WTC11 (cell line): Measurements from ENCODE around the gene PRKACG.

ENCODE experiments used
- CBFB ChIP-seq: sonication (generic); formaldehyde crosslinking; IDR thresholded peaks from 2 replicates; pipeline ENCODE4 v1.8.1; 2022; ENCODE audit warnings: mild to moderate bottlenecking, low read depth, missing genetic modification reagents
- NR2C2 ChIP-seq: sonication (generic); formaldehyde crosslinking; IDR thresholded peaks from 2 replicates; pipeline ENCODE4 v1.8.0; 2022; ENCODE audit warnings: mild to moderate bottlenecking, missing genetic modification reagents
- USF2 ChIP-seq: sonication (generic); formaldehyde crosslinking; IDR thresholded peaks from 2 replicates; pipeline ENCODE4 v1.8.1; 2023; ENCODE audit warnings: mild to moderate bottlenecking, missing genetic modification reagents, moderate library complexity
- ZNF138 ChIP-seq: sonication (generic); formaldehyde crosslinking; conservative IDR thresholded peaks from 2 replicates; pipeline ENCODE4 v1.8.1; 2022; ENCODE audit warnings: mild to moderate bottlenecking, moderate library complexity, missing genetic modification reagents
- TF ChIP-seq, protein P1 (sequence below): fragments of 250-450 bp; sonication (Bioruptor Pico); IDR thresholded peaks from 2 replicates; pipeline ENCODE4 v1.8.0; 2021; ENCODE audit warnings: mild to moderate bottlenecking
- TF ChIP-seq, protein P2 (sequence below): fragments of 200-600 bp; IDR thresholded peaks from 2 replicates; pipeline ENCODE4 v1.8.0; 2022; ENCODE audit warnings: antibody characterized with exemption
- TF ChIP-seq, protein P3 (sequence below): sonication (generic); formaldehyde crosslinking; conservative IDR thresholded peaks from 2 replicates; pipeline ENCODE4 v1.8.1; 2022; ENCODE audit warnings: mild to moderate bottlenecking, missing genetic modification reagents
- TF ChIP-seq, protein P4 (sequence below): sonication (generic); formaldehyde crosslinking; IDR thresholded peaks from 2 replicates; pipeline ENCODE4 v1.8.0; 2023; ENCODE audit warnings: missing genetic modification reagents

GRCh38 chr9:68981789-68982188, 32.1 kb downstream of the PRKACG start:
- no peak for TF ChIP-seq NR2C2 (CRISPR knock-in tag)
- TF ChIP-seq USF2 = no peak
- TF ChIP-seq, protein P1, sequence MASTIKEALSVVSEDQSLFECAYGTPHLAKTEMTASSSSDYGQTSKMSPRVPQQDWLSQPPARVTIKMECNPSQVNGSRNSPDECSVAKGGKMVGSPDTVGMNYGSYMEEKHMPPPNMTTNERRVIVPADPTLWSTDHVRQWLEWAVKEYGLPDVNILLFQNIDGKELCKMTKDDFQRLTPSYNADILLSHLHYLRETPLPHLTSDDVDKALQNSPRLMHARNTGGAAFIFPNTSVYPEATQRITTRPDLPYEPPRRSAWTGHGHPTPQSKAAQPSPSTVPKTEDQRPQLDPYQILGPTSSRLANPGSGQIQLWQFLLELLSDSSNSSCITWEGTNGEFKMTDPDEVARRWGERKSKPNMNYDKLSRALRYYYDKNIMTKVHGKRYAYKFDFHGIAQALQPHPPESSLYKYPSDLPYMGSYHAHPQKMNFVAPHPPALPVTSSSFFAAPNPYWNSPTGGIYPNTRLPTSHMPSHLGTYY (CRISPR knock-in tag) = no peak
- TF ChIP-seq, protein P2, sequence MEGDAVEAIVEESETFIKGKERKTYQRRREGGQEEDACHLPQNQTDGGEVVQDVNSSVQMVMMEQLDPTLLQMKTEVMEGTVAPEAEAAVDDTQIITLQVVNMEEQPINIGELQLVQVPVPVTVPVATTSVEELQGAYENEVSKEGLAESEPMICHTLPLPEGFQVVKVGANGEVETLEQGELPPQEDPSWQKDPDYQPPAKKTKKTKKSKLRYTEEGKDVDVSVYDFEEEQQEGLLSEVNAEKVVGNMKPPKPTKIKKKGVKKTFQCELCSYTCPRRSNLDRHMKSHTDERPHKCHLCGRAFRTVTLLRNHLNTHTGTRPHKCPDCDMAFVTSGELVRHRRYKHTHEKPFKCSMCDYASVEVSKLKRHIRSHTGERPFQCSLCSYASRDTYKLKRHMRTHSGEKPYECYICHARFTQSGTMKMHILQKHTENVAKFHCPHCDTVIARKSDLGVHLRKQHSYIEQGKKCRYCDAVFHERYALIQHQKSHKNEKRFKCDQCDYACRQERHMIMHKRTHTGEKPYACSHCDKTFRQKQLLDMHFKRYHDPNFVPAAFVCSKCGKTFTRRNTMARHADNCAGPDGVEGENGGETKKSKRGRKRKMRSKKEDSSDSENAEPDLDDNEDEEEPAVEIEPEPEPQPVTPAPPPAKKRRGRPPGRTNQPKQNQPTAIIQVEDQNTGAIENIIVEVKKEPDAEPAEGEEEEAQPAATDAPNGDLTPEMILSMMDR = no peak
- TF ChIP-seq, protein P3, sequence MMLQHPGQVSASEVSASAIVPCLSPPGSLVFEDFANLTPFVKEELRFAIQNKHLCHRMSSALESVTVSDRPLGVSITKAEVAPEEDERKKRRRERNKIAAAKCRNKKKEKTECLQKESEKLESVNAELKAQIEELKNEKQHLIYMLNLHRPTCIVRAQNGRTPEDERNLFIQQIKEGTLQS (CRISPR knock-in tag) = no peak
- TF ChIP-seq CBFB (CRISPR knock-in tag) = no peak
- TF ChIP-seq, protein P4, sequence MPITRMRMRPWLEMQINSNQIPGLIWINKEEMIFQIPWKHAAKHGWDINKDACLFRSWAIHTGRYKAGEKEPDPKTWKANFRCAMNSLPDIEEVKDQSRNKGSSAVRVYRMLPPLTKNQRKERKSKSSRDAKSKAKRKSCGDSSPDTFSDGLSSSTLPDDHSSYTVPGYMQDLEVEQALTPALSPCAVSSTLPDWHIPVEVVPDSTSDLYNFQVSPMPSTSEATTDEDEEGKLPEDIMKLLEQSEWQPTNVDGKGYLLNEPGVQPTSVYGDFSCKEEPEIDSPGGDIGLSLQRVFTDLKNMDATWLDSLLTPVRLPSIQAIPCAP (CRISPR knock-in tag) = no peak
- no peak for TF ChIP-seq ZNF138
